HK-2 (cell line): ENCODE measurements around the gene FANCI.

Experiments used
- DNase-seq: peaks from one replicate; pipeline ENCODE4 v3.0.0-alpha.2; 2018; ENCODE audit not compliant: unreplicated experiment

The FANCI gene

DNA sequence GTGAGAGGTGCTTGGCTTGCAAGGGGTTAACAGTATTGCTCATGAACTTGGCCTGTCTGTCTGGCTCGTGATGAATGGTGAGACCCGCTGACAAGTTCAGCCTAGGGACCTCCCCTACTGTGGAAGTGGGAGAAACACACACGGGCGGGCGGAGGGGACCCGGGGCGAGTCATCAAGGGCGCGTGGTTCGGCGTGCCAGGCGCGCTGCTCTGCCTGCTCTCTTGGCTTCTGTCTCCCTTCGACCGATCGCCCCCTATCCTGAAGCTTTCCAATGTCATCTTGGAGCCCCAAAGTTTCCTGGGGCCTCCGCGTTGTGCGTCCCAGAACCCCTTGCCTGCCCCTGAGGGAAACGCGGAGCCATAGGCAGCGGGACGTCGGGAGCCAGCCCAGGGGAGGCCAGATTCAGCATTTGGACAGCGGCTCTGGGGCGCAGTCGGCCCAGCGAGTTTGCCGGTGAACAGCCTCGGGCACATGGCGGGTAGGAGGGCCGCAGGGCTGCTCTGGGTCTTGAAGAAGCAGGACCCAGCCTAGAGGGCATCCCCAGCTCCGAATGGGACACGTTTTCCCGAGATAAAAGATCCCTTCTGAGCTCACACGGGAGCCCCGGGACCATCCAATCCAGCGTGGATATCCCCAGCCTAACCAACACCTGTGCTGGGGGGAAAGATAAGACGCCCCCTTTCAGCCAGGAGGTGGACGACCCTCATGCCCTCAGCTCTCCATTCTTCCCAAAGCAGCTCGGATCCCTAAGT is 117.8 kb downstream of the FANCI start:
- DNase-seq: peak; percentile 58

DNA sequence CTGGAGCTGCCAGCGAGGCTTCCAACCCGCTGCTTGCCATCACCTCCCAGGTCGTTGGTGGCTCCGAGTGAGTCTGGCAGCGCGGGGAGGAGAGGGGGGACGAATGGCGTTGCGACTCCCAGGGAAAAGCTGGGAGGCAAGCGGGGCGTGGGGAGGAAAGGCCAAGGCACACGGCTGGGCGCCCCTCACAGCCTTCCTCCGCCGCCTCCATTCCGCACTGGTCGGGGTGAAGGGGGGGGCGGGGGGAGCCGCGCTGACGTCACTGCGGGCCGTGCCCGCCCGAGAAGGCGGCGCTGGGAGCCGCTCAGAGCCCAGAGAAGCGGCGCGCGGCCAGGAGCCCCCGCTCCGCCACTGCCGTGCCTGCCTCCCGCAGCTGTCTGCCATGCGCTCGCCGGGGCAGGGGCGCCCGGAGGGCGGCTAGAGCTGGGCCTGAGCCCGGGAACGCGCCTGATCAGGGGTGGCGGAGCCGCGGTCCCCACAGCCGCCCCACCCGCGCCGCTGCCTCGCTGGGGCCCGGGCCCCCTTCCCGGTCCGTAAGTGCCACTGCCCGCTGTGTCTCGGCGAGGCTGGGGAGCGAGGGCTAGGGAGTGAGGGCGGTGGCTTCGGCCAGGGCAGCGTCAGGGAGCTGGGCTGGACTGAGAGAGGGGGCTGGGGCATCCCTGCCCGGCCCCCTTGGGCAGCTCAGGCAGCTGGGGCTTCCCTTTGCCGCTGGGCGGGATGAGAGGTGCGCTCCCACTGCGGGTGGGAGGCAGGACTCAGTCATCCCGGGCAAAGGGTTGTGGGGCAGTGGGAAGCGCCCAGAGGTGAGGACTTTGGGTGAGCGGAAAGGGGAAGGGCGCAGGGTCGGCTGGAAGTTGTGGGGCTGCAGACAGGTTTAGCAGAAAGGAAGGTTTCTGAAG is 118.7 kb downstream of the FANCI start:
- DNase-seq: no peak

DNA sequence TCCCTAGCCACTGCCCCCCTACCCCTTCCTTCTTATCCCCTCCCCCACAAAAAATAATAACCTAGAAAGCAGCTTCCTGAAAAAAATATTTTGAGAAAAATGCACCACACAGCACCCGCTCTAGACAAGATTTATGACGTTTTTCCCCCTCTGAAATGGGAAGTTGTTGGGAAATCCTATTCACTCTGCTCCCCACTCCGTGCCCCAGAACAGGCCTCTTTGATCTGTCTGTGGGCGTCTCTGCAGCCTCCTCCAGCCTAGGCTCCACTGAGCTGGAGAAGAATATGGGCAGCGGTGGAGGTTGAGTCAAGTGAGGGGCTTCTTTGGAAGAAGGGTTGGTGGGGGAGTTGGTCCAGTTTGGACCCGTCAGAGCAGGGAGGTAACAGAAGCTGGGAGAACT is 119.4 kb downstream of the FANCI start:
- DNase-seq: no peak

DNA sequence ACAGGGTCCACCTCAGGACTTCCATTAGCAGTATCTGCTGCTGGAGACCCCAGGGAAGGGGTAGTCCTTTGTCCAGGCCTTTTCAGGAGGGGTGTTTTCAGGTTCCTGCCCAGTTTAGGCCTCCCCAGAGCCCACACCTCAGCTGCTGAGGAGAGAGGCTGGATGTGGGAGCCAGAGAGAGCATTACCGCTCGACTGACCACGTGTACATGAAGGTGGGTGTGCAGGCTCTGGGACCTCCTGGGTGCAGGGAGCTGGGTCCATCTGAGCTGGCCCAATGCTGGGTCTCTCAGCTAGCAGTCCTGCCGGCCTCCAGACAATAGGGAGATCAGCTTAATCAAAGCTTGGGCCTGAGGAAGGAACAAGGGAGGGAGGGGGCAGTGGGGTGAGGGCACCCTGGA is 120.0 kb downstream of the FANCI start:
- DNase-seq: no peak

DNA sequence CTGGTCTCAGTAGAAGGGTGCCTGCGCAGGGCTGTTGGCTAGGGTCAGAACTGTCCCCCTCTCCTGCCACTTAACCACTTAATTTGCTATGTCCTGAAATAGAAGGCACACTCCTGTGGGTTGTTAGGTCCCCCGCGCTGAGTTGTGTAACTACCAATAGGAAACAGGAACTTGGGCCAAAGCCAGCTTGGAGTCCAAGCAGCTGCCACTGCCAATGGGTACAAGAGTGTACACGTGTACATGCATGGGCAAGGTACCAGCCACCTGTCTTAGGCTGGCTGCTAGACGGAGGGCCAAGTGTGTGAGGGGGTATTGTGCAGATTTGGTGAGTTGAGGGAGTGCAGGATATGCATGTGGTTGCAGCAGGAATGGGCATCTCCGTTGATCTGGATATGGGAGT is 120.6 kb downstream of the FANCI start:
- no peak for DNase-seq

DNA sequence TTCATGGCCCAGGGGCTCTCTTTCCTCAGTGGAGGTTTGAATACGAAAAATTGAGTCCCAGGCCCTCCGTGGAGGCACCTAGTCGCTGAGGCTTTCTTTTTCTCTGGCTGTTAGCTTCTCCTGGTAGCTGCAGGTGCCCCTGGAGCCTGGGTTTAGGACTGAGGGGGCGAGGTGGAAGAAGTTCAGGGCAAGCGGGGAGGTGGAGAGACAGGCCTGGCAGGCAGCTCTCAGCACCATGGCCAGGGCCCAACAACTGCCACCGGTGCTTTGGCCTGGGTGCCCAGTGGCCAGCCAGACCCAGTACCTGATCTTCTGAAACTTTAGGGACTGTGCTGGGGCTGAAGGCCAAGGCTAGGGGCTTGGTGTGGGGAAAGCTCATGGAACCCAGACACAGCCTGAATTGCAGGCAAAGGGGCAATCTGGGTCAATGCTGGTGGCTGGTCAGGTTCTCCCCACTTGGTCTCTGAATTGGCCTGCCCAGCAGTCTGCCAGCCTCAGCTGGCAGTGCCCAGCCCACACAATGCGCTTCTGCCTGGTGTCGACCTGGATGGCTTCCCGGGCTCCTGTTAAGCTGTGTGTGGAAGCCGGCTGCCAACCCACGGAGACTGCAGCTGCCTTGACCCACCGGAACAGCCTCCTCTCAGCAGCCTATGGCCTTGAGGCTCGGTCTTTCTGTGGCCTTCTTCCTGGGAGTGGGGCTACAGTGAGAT is 121.1 kb downstream of the FANCI start:
- DNase-seq: no peak

- DNase-seq: no peak
Measured at GRCh38 chr15:89365462-89366065, 121.8 kb downstream of the FANCI start.
